BLaER1 (cell line): ENCODE data around the gene MAP3K8.
"Not testable (repeated sequence)": the region's sequence is repeated elsewhere in the genome, so short reads cannot be mapped to it uniquely, and the experiment has no call there.

Experiments
- H3K27ac ChIP-seq: shearing (Covaris generic); formaldehyde crosslinking; 2 replicates; pipeline ENCODE4 v1.8.1; 2022
- H3K27me3 ChIP-seq: shearing (Covaris generic); formaldehyde crosslinking; 2 replicates; pipeline ENCODE4 v1.8.1; 2022
- H3K36me3 ChIP-seq: shearing (Covaris generic); formaldehyde crosslinking; 2 replicates; pipeline ENCODE4 v1.8.1; 2022
- H3K4me1 ChIP-seq: shearing (Covaris generic); formaldehyde crosslinking; 2 replicates; pipeline ENCODE4 v1.8.1; 2022
- H3K4me2 ChIP-seq: shearing (Covaris generic); formaldehyde crosslinking; 2 replicates; pipeline ENCODE4 v1.8.1; 2022
- H3K4me3 ChIP-seq: shearing (Covaris generic); formaldehyde crosslinking; 2 replicates; pipeline ENCODE4 v1.8.1; 2022
- H3K9ac ChIP-seq: shearing (Covaris generic); formaldehyde crosslinking; 2 replicates; pipeline ENCODE4 v1.8.1; 2022
- H3K9me3 ChIP-seq: shearing (Covaris generic); formaldehyde crosslinking; 2 replicates; pipeline ENCODE4 v1.8.1; 2022
- H4K20me1 ChIP-seq: shearing (Covaris generic); formaldehyde crosslinking; 2 replicates; pipeline ENCODE4 v1.8.1; 2022
- Cebpa-rat ChIP-seq: shearing (Covaris generic); IDR thresholded peaks from 2 replicates; pipeline ENCODE4 v1.8.1; 2022

MAP3K8 gene

GRCh38 chr10:30434273-30435072 is 489 bp downstream of the MAP3K8 start:
- H3K9me3 ChIP-seq, result no peaks in the 10 kb centered on the region
- H3K4me2 ChIP-seq, result peak overlapping the region; percentile 90
- H3K27me3 ChIP-seq, result no peaks in the 10 kb centered on the region
- TF ChIP-seq Cebpa-rat, result peak; percentile 94
- H3K4me1 ChIP-seq, result peaks cover 73% of the 10 kb centered on the region
- H3K27ac ChIP-seq, result peak overlapping the region; percentile 92
- H3K36me3 ChIP-seq, result peaks cover 12% of the 10 kb centered on the region
- H3K9ac ChIP-seq, result peak overlapping the region; percentile 87
- peak overlapping the region; percentile 94 for H3K4me3 ChIP-seq
- H4K20me1 ChIP-seq, result peaks cover 39% of the 10 kb centered on the region

GRCh38 chr10:30435073-30435422 is 1.1 kb downstream of the MAP3K8 start:
- H4K20me1 ChIP-seq, result peaks cover 39% of the 10 kb centered on the region
- H3K27me3 ChIP-seq, result no peaks in the 10 kb centered on the region
- peak overlapping the region; percentile 92 for H3K27ac ChIP-seq
- peaks cover 68% of the 10 kb centered on the region for H3K4me1 ChIP-seq
- peak overlapping the region; percentile 94 for H3K4me3 ChIP-seq
- H3K9me3 ChIP-seq, result no peaks in the 10 kb centered on the region
- peaks cover 17% of the 10 kb centered on the region for H3K36me3 ChIP-seq
- H3K4me2 ChIP-seq, result peak overlapping the region; percentile 90
- TF ChIP-seq Cebpa-rat, result no peak
- peak overlapping the region; percentile 87 for H3K9ac ChIP-seq

DNA sequence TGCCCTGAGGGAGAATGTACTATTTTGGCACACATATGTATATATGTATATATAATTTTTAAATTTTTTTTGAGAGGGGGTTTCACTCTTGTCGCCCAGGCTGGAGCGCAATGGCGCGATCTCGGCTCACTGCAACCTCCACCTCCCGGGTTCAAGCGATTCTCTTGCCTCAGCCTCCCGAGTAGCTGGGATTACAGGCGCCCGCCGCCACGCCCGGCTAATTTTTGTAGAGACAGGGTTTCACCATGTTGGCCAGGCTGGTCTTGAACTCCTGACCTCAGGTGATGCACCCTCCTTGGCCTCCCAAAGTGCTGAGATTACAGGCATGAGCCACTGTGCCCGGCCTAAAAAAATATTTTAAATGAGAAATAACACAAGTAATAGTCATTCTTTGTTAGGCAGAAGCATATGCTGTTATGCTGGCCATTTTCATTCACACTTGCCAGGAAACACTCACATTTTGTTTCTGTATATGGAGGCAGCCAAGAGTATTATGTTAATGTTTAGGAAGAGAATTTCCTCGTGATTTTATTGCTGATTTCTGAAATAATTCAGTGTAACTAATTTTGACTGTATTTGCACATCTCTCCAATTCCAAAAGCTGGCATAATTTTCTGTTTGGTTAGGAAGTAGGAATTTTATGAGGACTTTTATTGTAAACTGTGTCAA is 1.6 kb downstream of the MAP3K8 start:
- peak overlapping the region; percentile 94 for H3K4me3 ChIP-seq
- peak overlapping the region; percentile 87; the same call in 1 of the 2 replicates for H3K9ac ChIP-seq
- H3K4me2 ChIP-seq, result peak overlapping the region; percentile 90
- peaks cover 62% of the 10 kb centered on the region for H3K4me1 ChIP-seq
- H3K36me3 ChIP-seq, result peaks cover 21% of the 10 kb centered on the region
- H3K27ac ChIP-seq, result peak overlapping the region; percentile 92; the same call in 1 of the 2 replicates
- not testable (repeated sequence) for H3K27me3 ChIP-seq, H3K9me3 ChIP-seq
- H4K20me1 ChIP-seq, result peaks cover 39% of the 10 kb centered on the region

GRCh38 chr10:30436191-30436611 is 2.2 kb downstream of the MAP3K8 start:
- H3K27ac ChIP-seq, result peak overlapping the region; percentile 52; the same call in 1 of the 2 replicates
- H3K9me3 ChIP-seq, result no peaks in the 10 kb centered on the region
- peaks cover 26% of the 10 kb centered on the region for H3K36me3 ChIP-seq
- peaks cover 39% of the 10 kb centered on the region for H4K20me1 ChIP-seq
- H3K27me3 ChIP-seq, result no peaks in the 10 kb centered on the region
- no peak for TF ChIP-seq Cebpa-rat
- peak overlapping the region; percentile 94 for H3K4me3 ChIP-seq
- peak overlapping the region; percentile 90 for H3K4me2 ChIP-seq
- H3K9ac ChIP-seq, result peak overlapping the region; percentile 67
- peaks cover 56% of the 10 kb centered on the region for H3K4me1 ChIP-seq

DNA sequence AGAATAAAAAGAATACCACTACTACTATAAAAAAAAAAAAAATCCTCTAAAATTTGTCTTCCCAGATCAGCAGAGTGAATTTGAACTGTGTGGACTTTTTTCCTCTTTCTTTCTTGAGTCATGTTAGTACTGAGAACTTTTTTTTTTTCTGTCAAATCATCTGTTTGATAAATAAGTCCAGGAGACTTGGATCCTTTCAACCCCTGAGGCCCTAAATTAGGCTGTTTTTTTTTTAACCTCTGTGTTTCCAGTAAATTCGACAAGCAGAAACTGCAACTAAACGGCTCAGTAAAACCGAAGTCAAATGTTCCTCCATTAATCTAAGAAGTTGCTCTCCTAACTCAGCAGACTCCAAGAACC is 2.7 kb downstream of the MAP3K8 start:
- Histone ChIP-seq H3K9ac (peak overlapping the region; percentile 67), H4K20me1 (peaks cover 39% of the 10 kb centered on the region), H3K4me2 (peak overlapping the region; percentile 90), H3K9me3 (no peaks in the 10 kb centered on the region), H3K4me3 (peak overlapping the region; percentile 94), H3K27me3 (no peaks in the 10 kb centered on the region), H3K4me1 (peaks cover 52% of the 10 kb centered on the region), H3K27ac (peak overlapping the region; percentile 52), H3K36me3 (peaks cover 28% of the 10 kb centered on the region)
- no peak for TF ChIP-seq Cebpa-rat

- no peak for TF ChIP-seq Cebpa-rat
- H3K27me3 ChIP-seq, result no peaks in the 10 kb centered on the region
- H3K36me3 ChIP-seq, result peaks cover 34% of the 10 kb centered on the region
- H3K4me1 ChIP-seq, result peaks cover 46% of the 10 kb centered on the region
- peak overlapping the region; percentile 67 for H3K9ac ChIP-seq
- H3K4me3 ChIP-seq, result peak overlapping the region; percentile 94
- H3K4me2 ChIP-seq, result peak overlapping the region; percentile 90
- peaks cover 39% of the 10 kb centered on the region for H4K20me1 ChIP-seq
- no peaks in the 10 kb centered on the region for H3K9me3 ChIP-seq
- peak overlapping the region; percentile 52 for H3K27ac ChIP-seq
Measured at GRCh38 chr10:30437031-30437841, 3.3 kb downstream of the MAP3K8 start.

GRCh38 chr10:30438021-30438850 is 4.3 kb downstream of the MAP3K8 start:
- Histone ChIP-seq H3K4me3 (no peak overlapping the region), H3K4me1 (peaks cover 38% of the 10 kb centered on the region), H3K27me3 (no peaks in the 10 kb centered on the region), H3K36me3 (peaks cover 43% of the 10 kb centered on the region), H4K20me1 (peaks cover 39% of the 10 kb centered on the region), H3K4me2 (peak overlapping the region; percentile 90), H3K27ac (no peak overlapping the region), H3K9me3 (no peaks in the 10 kb centered on the region), H3K9ac (no peak overlapping the region)
- TF ChIP-seq Cebpa-rat, result no peak

GRCh38 chr10:30439931-30440330 is 5.9 kb downstream of the MAP3K8 start:
- peaks cover 39% of the 10 kb centered on the region for H4K20me1 ChIP-seq
- peaks cover 42% of the 10 kb centered on the region for H3K4me1 ChIP-seq
- no peaks in the 10 kb centered on the region for H3K9me3 ChIP-seq
- H3K27me3 ChIP-seq, result no peaks in the 10 kb centered on the region
- H3K9ac ChIP-seq, result no peak overlapping the region
- no peak overlapping the region for H3K4me2 ChIP-seq
- TF ChIP-seq Cebpa-rat, result no peak
- no peak overlapping the region for H3K27ac ChIP-seq
- H3K4me3 ChIP-seq, result no peak overlapping the region
- H3K36me3 ChIP-seq, result peaks cover 47% of the 10 kb centered on the region

DNA sequence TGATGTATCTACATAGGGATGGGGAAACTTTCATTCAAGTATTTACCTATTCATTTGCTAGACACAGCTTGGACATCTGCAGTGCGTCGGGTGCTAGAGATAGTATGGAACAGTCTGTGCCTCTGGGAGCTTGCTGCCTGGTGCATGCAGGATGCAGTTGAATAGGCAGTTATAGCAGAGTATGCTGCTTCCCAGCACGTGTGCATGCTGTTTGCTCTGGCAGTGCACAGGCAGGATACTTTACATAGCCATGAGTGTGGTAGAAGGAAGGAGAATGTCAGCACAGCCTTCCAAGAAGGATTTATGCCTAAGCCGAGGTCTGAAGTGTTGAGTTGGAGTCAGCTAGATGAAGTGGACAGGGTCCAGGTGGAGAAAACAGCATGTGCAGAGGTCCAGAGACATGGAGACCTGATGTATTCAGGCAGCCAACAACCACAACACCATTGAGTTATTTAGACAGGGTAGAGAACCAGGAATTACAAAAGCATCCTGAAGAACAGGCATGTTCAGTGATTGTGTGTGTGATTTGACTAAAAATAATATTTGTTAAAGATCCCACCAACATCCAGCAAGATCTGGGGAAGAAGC is 8.1 kb downstream of the MAP3K8 start:
- TF ChIP-seq Cebpa-rat, result no peak
- Histone ChIP-seq H3K4me1 (peaks cover 32% of the 10 kb centered on the region), H3K4me3 (no peak overlapping the region), H3K36me3 (peaks cover 47% of the 10 kb centered on the region), H3K9ac (no peak overlapping the region), H3K4me2 (no peak overlapping the region), H3K27ac (no peak overlapping the region), H3K9me3 (no peaks in the 10 kb centered on the region), H4K20me1 (peaks cover 19% of the 10 kb centered on the region), H3K27me3 (no peaks in the 10 kb centered on the region)
